C4-2B (cell line): ENCODE results near the gene CCL5.

Experiments
- H3K27ac ChIP-seq: fragments of 450-650 bp; 2 replicates; pipeline ENCODE4 v1.5.1; 2017
- CTCF ChIP-seq: fragments of 450-650 bp; conservative IDR thresholded peaks from 2 replicates; pipeline ENCODE4 v1.5.1; 2017; ENCODE audit warnings: mild to moderate bottlenecking
- ZFX ChIP-seq: fragments of 450-650 bp; IDR thresholded peaks from 2 replicates; pipeline ENCODE4 v1.6.1; 2017

Gene CCL5

GRCh38 chr17:35875072-35875799, 4.9 kb downstream of the CCL5 start:
- H3K27ac ChIP-seq = no peak overlapping the region
- TF ChIP-seq CTCF (no peak), ZFX (no peak)

GRCh38 chr17:35872196-35872980, 7.8 kb downstream of the CCL5 start:
- no peak overlapping the region for H3K27ac ChIP-seq
- TF ChIP-seq CTCF = no peak
- TF ChIP-seq ZFX = no peak

GRCh38 chr17:35870906-35871819, 9.0 kb downstream of the CCL5 start:
- no peak overlapping the region for H3K27ac ChIP-seq
- TF ChIP-seq CTCF (no peak), ZFX (no peak)

GRCh38 chr17:35868737-35869136, 11.4 kb downstream of the CCL5 start, which contains the start of gene HEATR9:
HEATR9 (minus strand) TSS chr17:35868891; CDS start chr17:35868742, 149 bp downstream.
- H3K27ac ChIP-seq = no peak within 1 kb of the TSS
- no peak for TF ChIP-seq ZFX
- no peak for TF ChIP-seq CTCF

- H3K27ac ChIP-seq = no peak overlapping the region
- TF ChIP-seq ZFX (no peak), CTCF (no peak)
Observed at GRCh38 chr17:35867574-35867973, 12.6 kb downstream of the CCL5 start.

GRCh38 chr17:35866341-35866950, 13.7 kb downstream of the CCL5 start:
- H3K27ac ChIP-seq = no peak overlapping the region
- TF ChIP-seq CTCF (no peak), ZFX (no peak)
